GM13977 (cell line): ENCODE results near the gene ARID1B.

ENCODE experiments used
- DNase-seq: peaks from one replicate; pipeline ENCODE4 v3.0.0; 2012; ENCODE audit warnings: low spot score
- CTCF ChIP-seq: IDR thresholded peaks from 2 replicates; pipeline ENCODE4 v1.5.1; 2012; ENCODE audit warnings: mild to moderate bottlenecking, control low read depth; ENCODE audit not compliant: insufficient read depth; ENCODE audit errors: extremely low read depth, missing control alignments
- in situ Hi-C: fragments of 300-500 bp; cut with MboI; formaldehyde crosslinking; loops from one replicate; pipeline ENCODE4 v1.12.0; 2022; ENCODE audit warnings: low sequenced_read_pairs, low pct_unique_long_range_greater_than_20kb, mixed read lengths, inconsistent platforms; ENCODE audit not compliant: unreplicated experiment

Gene ARID1B

GRCh38 chr6:156918647-156919046 is 141.5 kb downstream of the ARID1B start:
- DNase-seq: no peak
- in situ Hi-C loops: no loop called here
- no peak for TF ChIP-seq CTCF

GRCh38 chr6:156919370-156919769 is 142.2 kb downstream of the ARID1B start:
- no peak for TF ChIP-seq CTCF
- in situ Hi-C loops: no loop called here
- no peak for DNase-seq

- in situ Hi-C loops: no loop called here
- DNase-seq: no peak
- no peak for TF ChIP-seq CTCF
These were observed 142.7 kb downstream of the ARID1B start for GRCh38 chr6:156919814-156920369.

- TF ChIP-seq CTCF: no peak
- DNase-seq: no peak
- in situ Hi-C loops: no loop called here
These were observed 147.1 kb downstream of the ARID1B start for GRCh38 chr6:156924246-156924645.

GRCh38 chr6:156925026-156925425 is 147.8 kb downstream of the ARID1B start:
- DNase-seq: no peak
- TF ChIP-seq CTCF: no peak
- in situ Hi-C loops: no loop called here

GRCh38 chr6:156925718-156926607 is 148.8 kb downstream of the ARID1B start:
- DNase-seq: peak; percentile 31
- in situ Hi-C loops: no loop called here
- no peak for TF ChIP-seq CTCF
